CD4-positive, alpha-beta T cell treated with Interleukin-10 for 1 hour (primary cell): Measurements from ENCODE around the gene TGFB2.

Experiments
- DNase-seq: peaks from one replicate; pipeline ENCODE4 v3.0.0-alpha.2; 2020

The TGFB2 gene

DNA sequence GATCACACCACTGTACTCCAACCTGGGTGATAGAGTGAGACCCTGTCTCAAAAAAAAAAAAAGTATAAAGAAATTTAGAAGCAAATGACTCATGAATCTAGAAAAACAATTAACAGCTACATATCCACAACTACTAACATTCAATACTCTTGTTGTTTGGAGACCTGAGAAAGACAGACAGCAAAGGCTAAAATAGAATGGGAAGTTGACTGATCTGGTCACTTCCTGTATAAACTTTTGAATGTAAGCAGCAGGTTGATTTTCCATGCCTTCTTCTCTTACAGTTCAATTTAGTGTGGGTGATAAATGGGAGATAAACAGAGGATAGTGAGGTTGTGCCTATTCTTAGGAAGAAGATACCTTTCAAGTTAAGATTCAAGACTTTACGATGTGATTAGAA lies 85.2 kb downstream of the TGFB2 start:
- DNase-seq: no peak

DNA sequence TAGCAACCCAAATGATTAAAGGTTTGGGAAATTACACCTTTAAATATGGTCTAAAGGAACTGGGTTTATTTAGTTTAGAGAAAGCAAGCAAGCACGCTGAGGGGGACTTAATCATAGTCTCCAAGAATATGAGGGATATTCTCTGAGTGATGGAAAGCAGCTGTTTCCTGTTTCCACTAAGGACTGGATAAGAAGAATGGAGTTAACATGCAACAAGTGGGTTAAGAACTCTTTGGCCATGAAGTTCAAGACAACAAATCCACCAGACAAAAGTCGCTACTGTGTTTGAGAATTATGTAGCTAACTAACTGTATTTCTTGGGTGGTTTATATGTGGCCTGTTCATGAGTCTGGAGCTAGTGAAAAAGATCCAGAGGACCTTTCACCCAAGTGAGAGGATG lies 85.7 kb downstream of the TGFB2 start:
- no peak for DNase-seq

DNA sequence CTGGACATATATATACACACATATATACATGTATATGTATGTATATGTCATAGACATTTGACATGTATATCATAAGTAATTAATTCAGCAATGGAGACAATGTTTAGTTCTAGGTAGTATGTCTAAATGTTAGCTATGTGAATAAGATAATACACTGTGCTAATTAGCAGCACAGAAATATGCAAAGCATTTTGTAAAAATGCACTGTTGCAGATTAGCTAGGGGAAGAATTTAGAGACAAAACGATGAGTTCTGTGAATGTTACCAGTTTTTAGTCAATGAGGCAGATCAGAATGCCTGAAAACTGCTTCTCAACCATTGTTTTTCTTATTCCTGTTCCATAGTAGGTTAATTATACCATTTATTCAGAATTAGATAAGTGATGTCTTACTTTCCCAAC lies 86.3 kb downstream of the TGFB2 start:
- DNase-seq: no peak

DNA sequence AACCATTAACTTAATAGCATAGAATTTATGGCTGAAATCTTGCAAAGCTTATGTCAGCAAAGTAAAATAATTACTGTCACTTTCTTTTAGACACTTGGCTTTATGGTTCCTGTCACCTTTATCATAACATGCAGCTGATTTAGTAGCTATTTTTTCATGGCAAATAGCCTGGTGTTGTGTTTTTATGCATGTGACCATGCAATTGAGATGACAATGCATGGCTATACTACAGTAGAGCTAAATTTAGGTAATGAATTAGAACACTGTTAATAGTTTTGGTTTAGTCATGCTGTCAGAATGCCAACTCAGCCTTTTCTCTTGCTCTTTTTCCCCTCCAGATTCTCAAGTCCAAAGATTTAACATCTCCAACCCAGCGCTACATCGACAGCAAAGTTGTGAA lies 88.6 kb downstream of the TGFB2 start:
- no peak for DNase-seq

DNA sequence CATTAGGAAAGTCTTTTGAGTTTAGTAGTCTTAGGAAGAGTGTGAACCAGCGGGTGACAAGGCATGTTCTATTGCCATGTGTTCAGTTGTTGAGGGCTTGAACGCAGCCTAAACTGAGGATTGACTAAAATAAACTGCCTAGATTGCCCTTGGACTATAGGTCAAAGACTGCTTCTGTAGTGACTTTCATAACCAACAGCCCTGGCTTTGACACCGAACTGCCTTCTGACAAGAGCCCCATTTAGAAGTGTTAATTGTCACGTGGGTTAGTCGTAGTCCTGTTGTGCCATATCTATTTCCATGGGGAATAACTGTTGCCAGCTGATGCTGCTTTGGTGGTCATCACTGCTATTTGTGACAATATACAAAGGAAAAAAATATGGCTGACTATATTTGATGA lies 90.4 kb downstream of the TGFB2 start:
- DNase-seq: no peak

DNA sequence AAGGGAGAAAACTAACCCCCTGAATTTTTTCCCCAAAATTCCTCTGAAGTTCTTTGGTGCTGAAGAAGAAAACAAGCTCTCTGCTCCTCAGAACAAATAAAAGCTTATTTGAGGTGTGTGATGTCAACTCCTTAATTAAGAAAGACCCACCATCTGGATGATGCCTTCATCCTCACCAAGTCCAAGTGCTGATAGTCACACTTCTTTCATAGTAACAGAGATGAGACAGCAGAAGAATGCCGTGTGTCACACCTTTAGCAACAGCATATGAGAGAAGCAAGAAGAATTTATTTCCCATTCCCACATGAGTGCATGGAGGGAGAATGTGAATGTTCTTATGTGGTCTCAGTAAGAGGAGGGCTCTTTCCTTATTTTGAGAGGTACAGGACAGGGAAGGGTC lies 91.2 kb downstream of the TGFB2 start:
- DNase-seq: no peak

DNA sequence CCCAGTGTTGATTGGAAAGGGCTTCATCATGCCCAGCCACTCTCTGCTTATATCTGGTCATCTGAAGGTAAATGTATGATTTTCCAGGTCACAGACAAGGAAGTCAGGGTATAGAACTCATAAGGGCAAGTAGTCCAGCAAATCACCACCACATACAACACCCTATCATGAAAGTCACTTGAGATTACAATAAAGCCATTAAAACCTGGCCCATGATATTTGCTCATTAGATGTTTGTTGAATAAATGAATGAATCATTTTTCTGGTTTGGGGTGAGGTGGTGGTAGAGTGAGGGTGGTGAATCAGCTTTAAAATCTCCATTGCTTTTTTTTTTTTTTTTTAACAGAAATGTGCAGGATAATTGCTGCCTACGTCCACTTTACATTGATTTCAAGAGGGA lies 91.9 kb downstream of the TGFB2 start:
- DNase-seq: no peak

DNA sequence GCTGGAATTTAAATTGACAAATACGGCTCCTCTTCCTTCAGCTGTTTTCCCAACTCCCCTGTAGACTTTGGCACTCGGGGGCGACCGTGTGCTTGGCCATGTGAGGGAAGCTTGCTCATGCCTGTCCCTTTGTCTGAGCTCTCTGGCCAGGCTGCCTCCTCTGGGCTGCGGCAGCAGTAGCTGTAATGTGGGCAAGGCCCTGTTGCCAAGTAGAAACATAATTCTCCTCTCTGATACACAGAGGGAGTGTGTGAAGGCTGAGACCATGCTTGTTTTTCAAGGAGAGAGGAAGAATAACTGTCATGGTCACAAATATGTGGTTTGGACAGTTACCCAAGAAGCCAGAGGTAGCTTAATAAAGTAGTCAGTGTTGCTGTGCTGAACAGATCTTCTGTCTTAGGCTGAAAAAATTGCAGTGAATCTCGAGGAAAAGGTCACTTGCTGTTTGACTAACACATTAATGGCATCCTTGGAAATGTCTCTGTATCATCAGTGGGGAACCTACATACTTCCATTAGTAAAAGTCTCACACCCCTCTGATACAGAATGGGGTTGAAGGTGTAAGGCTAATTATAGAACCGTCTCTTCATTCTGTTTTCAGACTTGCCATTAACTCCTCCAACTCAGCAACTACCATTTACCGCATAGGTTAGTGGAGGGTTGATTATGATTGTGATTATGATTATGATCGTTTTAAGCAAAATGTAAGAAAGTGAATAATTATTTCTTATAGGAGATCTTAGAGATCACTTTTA lies 94.6 kb downstream of the TGFB2 start:
- DNase-seq: no peak

DNA sequence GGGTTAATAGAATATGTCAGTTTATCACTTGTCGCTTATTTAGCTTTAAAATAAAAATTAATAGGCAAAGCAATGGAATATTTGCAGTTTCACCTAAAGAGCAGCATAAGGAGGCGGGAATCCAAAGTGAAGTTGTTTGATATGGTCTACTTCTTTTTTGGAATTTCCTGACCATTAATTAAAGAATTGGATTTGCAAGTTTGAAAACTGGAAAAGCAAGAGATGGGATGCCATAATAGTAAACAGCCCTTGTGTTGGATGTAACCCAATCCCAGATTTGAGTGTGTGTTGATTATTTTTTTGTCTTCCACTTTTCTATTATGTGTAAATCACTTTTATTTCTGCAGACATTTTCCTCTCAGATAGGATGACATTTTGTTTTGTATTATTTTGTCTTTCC lies 98.1 kb downstream of the TGFB2 start:
- no peak for DNase-seq

DNA sequence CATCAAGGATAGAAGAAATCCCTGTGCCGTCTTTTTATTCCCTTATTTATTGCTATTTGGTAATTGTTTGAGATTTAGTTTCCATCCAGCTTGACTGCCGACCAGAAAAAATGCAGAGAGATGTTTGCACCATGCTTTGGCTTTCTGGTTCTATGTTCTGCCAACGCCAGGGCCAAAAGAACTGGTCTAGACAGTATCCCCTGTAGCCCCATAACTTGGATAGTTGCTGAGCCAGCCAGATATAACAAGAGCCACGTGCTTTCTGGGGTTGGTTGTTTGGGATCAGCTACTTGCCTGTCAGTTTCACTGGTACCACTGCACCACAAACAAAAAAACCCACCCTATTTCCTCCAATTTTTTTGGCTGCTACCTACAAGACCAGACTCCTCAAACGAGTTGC lies 99.0 kb downstream of the TGFB2 start:
- DNase-seq: no peak

DNA sequence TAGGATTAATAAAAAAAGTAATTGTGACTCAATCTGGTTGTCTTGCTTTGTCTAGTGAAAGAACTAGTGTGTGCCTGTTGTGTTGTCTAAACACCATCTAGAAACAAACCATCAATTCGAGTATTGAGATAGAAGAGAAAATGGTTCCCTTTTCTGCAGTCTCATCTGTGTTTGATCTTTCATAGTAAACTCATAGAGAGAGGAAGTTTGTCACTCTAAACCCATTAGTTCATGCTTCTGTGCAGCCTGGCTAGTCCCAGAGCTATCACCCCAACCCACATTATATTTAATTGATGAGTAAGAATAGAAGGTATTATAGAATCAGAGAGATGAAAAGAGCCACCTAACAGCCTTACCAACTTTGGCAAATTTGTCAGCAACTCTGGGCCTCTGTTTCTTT lies 99.5 kb downstream of the TGFB2 start:
- no peak for DNase-seq

DNA sequence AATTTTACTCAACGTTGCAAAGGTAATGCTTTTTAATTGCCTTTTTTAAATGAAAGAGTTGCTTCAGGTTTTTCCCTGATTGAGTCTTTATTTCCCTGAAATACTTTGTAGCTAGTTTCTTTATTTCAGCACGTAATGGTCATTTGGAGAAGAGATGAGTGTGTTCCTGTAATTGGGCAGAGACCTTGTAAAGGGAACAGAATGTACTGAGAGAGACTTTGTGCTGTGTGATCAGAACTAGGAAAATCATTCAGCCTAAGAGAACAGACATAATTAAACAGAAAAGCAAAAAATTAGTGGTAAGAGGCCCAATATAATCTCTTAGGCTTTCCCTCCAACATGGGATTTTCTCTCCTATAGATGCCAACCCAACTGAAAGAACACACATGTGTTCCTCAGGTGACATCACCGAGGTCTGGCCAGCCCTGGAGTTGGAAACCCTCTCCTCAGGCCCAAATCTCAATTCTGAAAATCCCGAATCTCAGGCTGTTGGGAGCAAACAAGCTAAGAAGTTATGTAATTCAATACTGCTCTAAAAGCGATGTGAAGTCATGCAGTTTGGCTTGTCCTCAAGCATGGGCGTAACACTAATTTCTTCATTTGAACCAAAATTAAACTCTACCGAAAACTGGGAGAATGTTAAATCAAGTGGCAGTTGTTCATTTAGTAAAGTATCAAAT lies 102.0 kb downstream of the TGFB2 start:
- no peak for DNase-seq

DNA sequence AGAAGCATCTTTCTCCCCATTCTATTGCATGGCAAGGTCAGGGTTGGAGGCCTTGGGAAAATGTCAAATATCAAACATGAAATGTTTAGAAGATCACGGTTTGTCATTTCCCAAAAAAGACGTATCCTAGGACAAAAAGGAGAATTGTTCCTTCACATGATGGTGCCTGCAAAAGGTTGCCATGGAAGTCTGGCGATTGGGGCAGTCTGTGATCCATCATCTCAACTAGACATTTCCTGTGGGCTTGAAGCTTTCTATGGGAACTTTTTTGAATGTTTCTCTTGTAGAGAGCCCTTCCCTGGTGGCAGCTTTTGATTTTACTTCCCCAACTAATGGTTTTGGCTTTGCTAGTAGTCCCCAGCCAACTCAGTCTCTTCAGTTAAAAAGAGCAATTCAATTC lies 106.3 kb downstream of the TGFB2 start:
- no peak for DNase-seq

DNA sequence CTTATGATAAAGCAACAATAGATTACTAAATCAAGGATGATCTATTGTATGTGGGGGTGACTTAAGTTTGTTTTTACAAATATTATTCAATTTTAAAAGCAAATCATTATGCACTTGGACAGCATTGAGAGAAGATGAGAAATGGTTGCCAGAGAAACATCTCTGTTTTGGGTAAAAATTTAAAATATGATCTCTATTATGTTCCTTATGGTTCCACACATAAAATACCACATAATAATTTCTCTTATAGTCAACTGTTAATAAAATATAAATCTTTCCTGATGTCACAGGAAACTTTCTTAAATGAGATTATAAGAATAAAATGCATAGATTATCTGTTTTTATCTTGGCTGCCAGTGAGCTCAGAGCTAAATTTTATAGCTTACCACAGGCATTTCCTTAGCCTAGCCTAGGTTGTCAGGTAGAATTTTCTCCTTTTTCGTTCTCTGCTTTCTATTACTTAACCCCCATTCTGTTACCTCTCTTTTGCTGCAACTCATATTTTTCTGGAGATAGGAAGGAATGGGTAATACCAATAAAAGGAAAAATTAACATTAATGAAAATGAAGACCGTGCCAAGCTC lies 109.7 kb downstream of the TGFB2 start:
- DNase-seq: no peak

DNA sequence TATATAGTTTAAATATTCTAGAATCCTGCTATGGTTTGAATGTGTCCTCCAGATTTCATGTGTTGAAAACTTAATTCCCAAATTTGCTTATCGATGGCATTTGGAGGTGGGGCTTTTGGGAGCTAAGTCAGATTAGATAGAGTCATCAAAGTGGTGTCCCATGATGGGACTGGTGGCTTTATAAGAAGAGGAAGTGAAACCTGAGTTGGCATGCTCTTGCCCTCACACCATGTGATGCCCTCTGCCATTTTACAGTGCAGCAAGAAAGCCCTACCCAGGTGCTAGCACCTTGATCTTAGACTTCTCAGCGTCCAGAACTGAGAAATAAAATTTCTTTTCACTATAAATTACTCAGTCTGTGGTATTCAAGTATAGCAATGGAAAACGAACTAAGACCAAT lies 111.3 kb downstream of the TGFB2 start:
- no peak for DNase-seq

DNA sequence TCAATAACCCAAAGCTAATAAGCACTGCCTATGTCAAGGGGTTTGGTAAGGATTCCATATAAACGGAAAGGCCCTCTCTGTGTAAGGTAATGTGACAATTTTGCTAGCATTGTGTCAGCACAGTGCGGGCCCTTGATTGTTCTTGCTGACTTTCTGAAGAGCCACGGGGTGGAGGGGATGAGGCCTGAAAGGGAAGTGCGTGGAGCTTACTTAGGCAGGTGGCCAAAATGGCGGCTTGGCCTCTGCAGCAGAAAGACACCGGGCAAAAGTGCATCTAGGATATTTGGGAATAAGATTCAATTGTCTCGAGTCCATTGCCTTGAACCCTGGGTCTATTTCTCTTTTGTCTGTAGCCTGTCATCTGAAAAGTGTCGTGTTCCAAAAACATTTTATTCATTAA lies 114.3 kb downstream of the TGFB2 start:
- DNase-seq: no peak

DNA sequence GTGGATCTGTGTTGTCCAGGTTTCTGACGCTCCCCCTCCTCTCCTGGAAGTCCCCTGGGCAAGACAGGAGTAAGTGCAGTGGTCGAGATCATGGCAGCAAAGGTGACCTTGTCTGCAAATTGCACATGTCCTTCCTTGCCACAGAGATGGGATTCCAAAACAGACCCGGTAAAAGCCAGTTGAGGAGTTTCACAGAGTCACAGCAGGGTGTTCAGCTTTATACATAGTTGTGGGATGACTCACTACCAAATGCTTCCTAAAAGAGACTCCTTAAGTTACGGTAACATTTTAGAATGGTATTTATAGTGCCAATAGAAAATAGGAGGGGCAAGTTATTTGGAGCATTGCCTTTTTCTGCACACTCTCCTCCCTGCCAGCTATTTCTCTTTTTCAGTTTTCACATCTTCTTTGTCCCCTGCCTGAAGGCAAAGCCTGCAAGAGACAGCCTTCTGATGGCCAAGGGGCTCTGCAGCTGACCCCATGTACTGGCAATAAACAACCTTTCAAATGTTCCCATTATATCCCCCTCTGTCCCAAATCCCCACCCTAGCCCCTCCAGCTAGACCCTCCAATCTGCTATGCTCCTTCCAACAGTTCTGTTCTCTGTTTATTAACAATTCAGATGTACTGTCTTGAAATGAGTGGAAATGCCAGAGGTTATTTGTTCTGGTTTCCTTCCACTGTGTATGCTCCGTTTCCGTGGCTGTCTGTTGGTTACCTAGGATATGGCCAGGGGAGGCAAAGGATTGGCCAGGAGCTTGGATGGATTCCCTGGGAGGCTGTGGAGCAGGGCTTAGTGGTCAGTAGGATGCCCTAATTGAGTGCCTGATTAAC lies 115.0 kb downstream of the TGFB2 start:
- no peak for DNase-seq

DNA sequence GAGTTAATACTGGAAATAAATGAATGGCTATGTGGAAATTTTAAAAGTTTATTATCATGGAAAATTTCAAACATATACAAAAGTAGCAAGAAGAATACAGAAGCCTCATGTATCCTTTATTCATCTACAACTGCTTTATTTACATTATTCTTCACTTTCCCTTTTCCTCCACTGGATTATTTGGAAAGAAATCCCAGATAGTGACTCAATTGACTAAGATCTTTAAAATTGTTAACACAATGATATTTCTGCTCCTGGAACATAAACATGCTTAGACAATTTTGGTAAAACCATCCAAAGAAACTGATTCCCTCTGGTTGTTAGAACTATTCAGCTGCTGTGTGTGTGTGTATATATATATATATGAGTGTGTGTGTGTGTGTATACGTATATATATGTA lies 116.2 kb downstream of the TGFB2 start:
- DNase-seq: no peak

DNA sequence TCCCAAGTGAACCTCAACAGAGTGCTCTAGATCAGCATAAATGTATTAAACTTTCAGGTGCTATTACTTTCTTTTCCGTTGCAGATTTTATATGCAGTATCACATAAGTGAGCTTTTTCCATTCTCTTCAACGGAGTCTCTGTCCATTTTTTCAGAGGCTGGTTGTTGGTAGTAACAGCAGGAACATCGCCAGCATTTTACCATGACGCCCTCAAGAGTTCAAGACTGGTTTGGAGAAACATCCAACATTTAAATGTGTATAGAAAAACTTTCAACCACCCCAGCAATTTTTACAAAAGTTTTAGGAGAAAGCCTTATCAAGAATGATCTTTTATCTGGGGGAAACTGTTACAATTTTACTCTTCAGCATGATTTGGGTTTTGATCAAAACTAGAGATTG lies 117.0 kb downstream of the TGFB2 start:
- no peak for DNase-seq

DNA sequence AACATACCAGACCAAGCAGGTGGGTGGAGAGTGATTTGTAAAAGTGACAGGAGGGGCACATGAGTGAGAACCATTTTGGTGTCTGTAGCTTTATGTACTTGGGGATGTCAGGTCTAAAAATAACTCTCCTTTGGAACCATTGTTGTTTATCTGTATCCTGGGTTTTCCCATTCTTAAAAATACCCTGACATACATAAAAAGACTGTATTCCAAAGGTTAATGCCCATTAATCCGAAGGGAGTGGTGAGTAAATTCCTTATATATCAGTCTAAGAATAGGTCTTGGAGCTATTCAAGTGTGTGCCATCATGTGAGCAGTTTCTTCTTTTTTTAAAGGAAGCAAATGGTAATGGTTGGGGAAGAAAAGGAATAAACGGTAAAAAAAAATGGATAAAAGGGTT lies 117.5 kb downstream of the TGFB2 start:
- no peak for DNase-seq

DNA sequence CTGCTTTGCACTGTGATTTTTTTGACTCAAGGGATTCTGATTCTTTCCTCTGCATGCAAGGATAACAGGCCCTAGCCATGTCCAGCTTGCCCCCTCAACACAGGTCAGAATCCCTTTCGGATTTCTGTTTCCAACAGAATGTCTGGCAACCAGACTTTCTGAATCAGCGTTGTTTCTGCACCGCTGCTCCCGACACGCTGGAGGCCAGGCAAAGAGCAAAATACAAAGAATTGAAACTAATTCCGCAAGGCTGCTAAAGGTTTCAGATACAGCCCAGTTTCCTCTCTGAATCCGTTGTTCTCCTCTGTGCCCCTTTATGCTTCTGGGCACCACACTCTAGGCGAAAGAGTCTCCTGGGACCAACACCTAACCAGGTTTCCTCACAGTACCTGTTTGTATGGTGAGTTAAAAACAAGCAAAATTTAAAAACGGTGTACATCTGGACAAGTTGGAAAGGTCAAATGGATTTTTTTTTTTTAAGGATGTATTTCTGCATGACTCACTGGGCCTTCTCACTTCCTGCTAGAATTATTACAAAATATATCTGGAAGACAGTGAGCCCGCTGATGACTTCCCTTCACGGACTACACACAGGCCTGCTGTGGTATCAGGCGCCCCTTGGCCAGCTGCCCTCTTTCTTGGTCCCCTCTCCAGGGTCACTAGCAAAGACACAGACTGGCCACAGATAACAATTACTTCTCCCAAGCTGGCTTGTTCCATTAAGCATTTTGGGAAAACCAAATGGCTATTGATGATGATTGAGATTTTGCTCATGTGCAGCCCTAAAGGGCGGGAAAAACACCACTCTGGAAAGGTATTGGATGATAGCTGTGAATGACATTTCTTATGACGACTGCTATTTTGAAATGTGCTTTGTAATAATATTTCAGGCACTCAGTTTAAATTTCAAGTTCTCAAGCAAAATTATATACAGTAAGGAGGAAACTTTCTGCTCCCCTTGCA lies 118.3 kb downstream of the TGFB2 start:
- DNase-seq: no peak

DNA sequence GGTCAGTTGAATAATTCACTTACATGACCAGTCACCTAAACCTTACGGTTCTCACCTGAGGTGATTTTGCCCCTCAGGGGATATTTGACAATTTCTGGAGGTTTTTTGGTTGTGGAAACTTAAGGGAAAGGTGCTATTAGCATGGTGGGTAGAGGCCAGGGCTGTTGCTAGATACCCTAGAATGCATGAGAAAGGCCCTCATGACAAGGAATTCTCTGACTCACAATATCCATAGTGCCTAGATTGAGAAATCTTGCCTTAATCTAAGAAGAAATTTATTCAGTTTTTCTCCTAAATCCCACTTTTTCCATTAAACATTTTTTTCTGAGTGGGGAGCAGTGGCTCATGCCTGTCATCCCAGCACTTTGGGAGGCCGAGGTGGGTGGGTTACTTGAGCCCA lies 119.7 kb downstream of the TGFB2 start:
- no peak for DNase-seq
